ENCODE results near the gene LHFPL2.

The LHFPL2 gene

GRCh38 chr5:78604689-78605285 is 43.8 kb downstream of the LHFPL2 start:
- TF ChIP-seq GATA3 (IDR thresholded peaks at IDR 0.05; ENCODE audit: low read depth, low read length) (no peak), GATA2 (IDR thresholded peaks at IDR 0.05; ENCODE audit: low read depth, low read length) (no peak)

- TF ChIP-seq GATA3 (IDR thresholded peaks at IDR 0.05; ENCODE audit: low read depth, low read length) (no peak), GATA2 (IDR thresholded peaks at IDR 0.05; ENCODE audit: low read depth, low read length) (no peak)
Observed at GRCh38 chr5:78603636-78604175, 44.9 kb downstream of the LHFPL2 start.

GRCh38 chr5:78602400-78602799 is 46.2 kb downstream of the LHFPL2 start:
- TF ChIP-seq GATA3 (IDR thresholded peaks at IDR 0.05; ENCODE audit: low read depth, low read length) (no peak), GATA2 (IDR thresholded peaks at IDR 0.05; ENCODE audit: low read depth, low read length) (no peak)

- TF ChIP-seq GATA2 (IDR thresholded peaks at IDR 0.05; ENCODE audit: low read depth, low read length): no peak
- no peak for TF ChIP-seq GATA3 (IDR thresholded peaks at IDR 0.05; ENCODE audit: low read depth, low read length)
Observed at GRCh38 chr5:78601559-78602314, 46.8 kb downstream of the LHFPL2 start.

GRCh38 chr5:78600687-78601414 is 47.7 kb downstream of the LHFPL2 start:
- TF ChIP-seq GATA2 (IDR thresholded peaks at IDR 0.05; ENCODE audit: low read depth, low read length) (no peak), GATA3 (IDR thresholded peaks at IDR 0.05; ENCODE audit: low read depth, low read length) (no peak)

- no peak for TF ChIP-seq GATA2 (IDR thresholded peaks at IDR 0.05; ENCODE audit: low read depth, low read length)
- TF ChIP-seq GATA3 (IDR thresholded peaks at IDR 0.05; ENCODE audit: low read depth, low read length): no peak
Observed at GRCh38 chr5:78598973-78599372, 49.6 kb downstream of the LHFPL2 start.

GRCh38 chr5:78597974-78598371 is 50.6 kb downstream of the LHFPL2 start:
- no peak for TF ChIP-seq GATA2 (IDR thresholded peaks at IDR 0.05; ENCODE audit: low read depth, low read length)
- TF ChIP-seq GATA3 (IDR thresholded peaks at IDR 0.05; ENCODE audit: low read depth, low read length): no peak

GRCh38 chr5:78597068-78597973 is 51.3 kb downstream of the LHFPL2 start:
- no peak for TF ChIP-seq GATA3 (IDR thresholded peaks at IDR 0.05; ENCODE audit: low read depth, low read length)
- TF ChIP-seq GATA2 (IDR thresholded peaks at IDR 0.05; ENCODE audit: low read depth, low read length): no peak

- TF ChIP-seq GATA3 (IDR thresholded peaks at IDR 0.05; ENCODE audit: low read depth, low read length) (no peak), GATA2 (IDR thresholded peaks at IDR 0.05; ENCODE audit: low read depth, low read length) (no peak)
Observed at GRCh38 chr5:78595458-78595921, 53.1 kb downstream of the LHFPL2 start.

GRCh38 chr5:78594610-78595457 is 53.7 kb downstream of the LHFPL2 start:
- TF ChIP-seq GATA2 (IDR thresholded peaks at IDR 0.05; ENCODE audit: low read depth, low read length): no peak
- no peak for TF ChIP-seq GATA3 (IDR thresholded peaks at IDR 0.05; ENCODE audit: low read depth, low read length)

GRCh38 chr5:78594021-78594420 is 54.6 kb downstream of the LHFPL2 start:
- TF ChIP-seq GATA3 (IDR thresholded peaks at IDR 0.05; ENCODE audit: low read depth, low read length): no peak
- TF ChIP-seq GATA2 (IDR thresholded peaks at IDR 0.05; ENCODE audit: low read depth, low read length): no peak

GRCh38 chr5:78593465-78593864 is 55.1 kb downstream of the LHFPL2 start:
- no peak for TF ChIP-seq GATA3 (IDR thresholded peaks at IDR 0.05; ENCODE audit: low read depth, low read length)
- no peak for TF ChIP-seq GATA2 (IDR thresholded peaks at IDR 0.05; ENCODE audit: low read depth, low read length)

Data from SH-SY5Y (cell line).